Neural cell (in vitro differentiated cells): Measurements from ENCODE around the gene TPBGL. TPM values are rescaled to one million over a fixed set of nuclear protein-coding genes. Genes with fewer than 3 reads are reported as not detected.

Source experiments
- H2AFZ ChIP-seq: fragments of 200-600, 300-800 bp; sonication (generic), shearing (Covaris generic); 2 replicates; pipeline ENCODE4 v1.6.0; 2014; ENCODE audit warnings: low read depth, mild to moderate bottlenecking, antibody characterized with exemption, low read length, moderate library complexity
- H3F3A ChIP-seq: fragments of 200-600 bp; shearing (Covaris generic); 2 replicates; pipeline ENCODE4 v1.6.1; 2016; ENCODE audit warnings: mild to moderate bottlenecking, moderate library complexity, mixed read lengths, antibody characterized with exemption, low read length; ENCODE audit not compliant: insufficient read depth, poor library complexity, severe bottlenecking
- H3K27ac ChIP-seq: fragments of 200-600, 300-800 bp; sonication (generic), shearing (Covaris generic); 2 replicates; pipeline ENCODE4 v1.5.1; 2014; ENCODE audit warnings: mild to moderate bottlenecking, low read length, moderate library complexity
- H3K27me3 ChIP-seq: fragments of 300-800, 200-600 bp; sonication (generic), shearing (Covaris generic); 2 replicates; pipeline ENCODE4 v1.6.0; 2014; ENCODE audit warnings: mild to moderate bottlenecking, low read depth, low read length, moderate library complexity; ENCODE audit not compliant: insufficient read depth
- H3K36me3 ChIP-seq: fragments of 300-800, 200-600 bp; sonication (generic), shearing (Covaris generic); 2 replicates; pipeline ENCODE4 v1.5.1; 2014; ENCODE audit warnings: mild to moderate bottlenecking, antibody characterized with exemption, low read length, moderate library complexity; ENCODE audit not compliant: insufficient read depth
- H3K4me2 ChIP-seq: fragments of 300-800, 200-600 bp; sonication (generic), shearing (Covaris generic); 2 replicates; pipeline ENCODE4 v1.6.0; 2014; ENCODE audit warnings: mild to moderate bottlenecking, low read length
- H3K4me3 ChIP-seq: fragments of 300-800, 200-600 bp; sonication (generic), shearing (Covaris generic); 2 replicates; pipeline ENCODE4 v1.5.1; 2014; ENCODE audit warnings: mild to moderate bottlenecking, low read length, moderate library complexity
- H3K79me2 ChIP-seq: fragments of 200-600 bp; shearing (Covaris generic); replicated peaks from 2 replicates; pipeline ENCODE4 v1.6.0; 2014; ENCODE audit warnings: mild to moderate bottlenecking, low read length, moderate library complexity; ENCODE audit not compliant: insufficient read depth
- H3K9ac ChIP-seq: fragments of 300-800, 200-600 bp; sonication (generic), shearing (Covaris generic); 2 replicates; pipeline ENCODE4 v1.6.1; 2016; ENCODE audit warnings: mild to moderate bottlenecking, low read length, mixed read lengths
- H3K9me2 ChIP-seq: fragments of 200-600 bp; shearing (Covaris generic); 2 replicates; pipeline ENCODE4 v1.6.1; 2016; ENCODE audit warnings: mild to moderate bottlenecking, low read length, mixed read lengths; ENCODE audit not compliant: insufficient read depth
- H3K9me3 ChIP-seq: fragments of 200-600, 300-800 bp; sonication (generic), shearing (Covaris generic); 2 replicates; pipeline ENCODE4 v1.6.1; 2016; ENCODE audit warnings: mild to moderate bottlenecking, mixed run types, low read length, moderate library complexity, mixed read lengths
- H4K20me1 ChIP-seq: fragments of 200-600 bp; shearing (Covaris generic); 2 replicates; pipeline ENCODE4 v1.6.1; 2016; ENCODE audit warnings: mild to moderate bottlenecking, mixed run types; ENCODE audit not compliant: insufficient read depth
- EP300 ChIP-seq: fragments of 450-650 bp; conservative IDR thresholded peaks from 2 replicates; pipeline ENCODE4 v1.6.1; 2014; ENCODE audit warnings: antibody characterized with exemption, mild to moderate bottlenecking, moderate library complexity; ENCODE audit not compliant: poor library complexity, severe bottlenecking
- EZH2 ChIP-seq: fragments of 200-600, 300-800 bp; shearing (Covaris generic), sonication (generic); IDR thresholded peaks from 2 replicates; pipeline ENCODE4 v1.6.1; 2014; ENCODE audit warnings: antibody characterized with exemption, low read length, borderline replicate concordance, mild to moderate bottlenecking; ENCODE audit not compliant: insufficient read depth, poor library complexity, severe bottlenecking
- MXI1 ChIP-seq: fragments of 450-650 bp; conservative IDR thresholded peaks from 2 replicates; pipeline ENCODE4 v1.6.1; 2014; ENCODE audit warnings: antibody characterized with exemption, mild to moderate bottlenecking; ENCODE audit not compliant: poor library complexity, severe bottlenecking
- POLR2AphosphoS5 ChIP-seq: IDR thresholded peaks from 2 replicates; pipeline ENCODE4 v1.6.1; 2012
- RAD21 ChIP-seq: fragments of 450-650 bp; conservative IDR thresholded peaks from 2 replicates; pipeline ENCODE4 v1.6.1; 2014; ENCODE audit warnings: antibody characterized with exemption, mild to moderate bottlenecking, moderate library complexity
- SMC3 ChIP-seq: fragments of 450-650 bp; conservative IDR thresholded peaks from 2 replicates; pipeline ENCODE4 v1.6.1; 2014; ENCODE audit warnings: antibody characterized with exemption, mild to moderate bottlenecking, moderate library complexity; ENCODE audit not compliant: poor library complexity
- TAF1 ChIP-seq: IDR thresholded peaks from 2 replicates; pipeline ENCODE4 v1.6.1; 2012; ENCODE audit warnings: low read depth
- polyA plus RNA-seq: library from polyadenylated mRNA; depleted of rRNA; stranded (reverse); fragments of >200 nt; gene quantifications from 2 replicates; pipeline ENCODE4 v1.2.3, GENCODE V29; 2014
- TF ChIP-seq, protein P1 (sequence below): IDR thresholded peaks from 2 replicates; pipeline ENCODE4 v1.6.1; 2012; ENCODE audit warnings: borderline replicate concordance
- TF ChIP-seq, protein P2 (sequence below): fragments of 450-650 bp; IDR thresholded peaks from 2 replicates; pipeline ENCODE4 v1.5.1; 2014; ENCODE audit warnings: antibody characterized with exemption, mild to moderate bottlenecking, moderate library complexity; ENCODE audit not compliant: poor library complexity, severe bottlenecking

TPBGL gene
- polyA plus RNA-seq, 1 donor from 2014 or later, result not detected

DNA sequence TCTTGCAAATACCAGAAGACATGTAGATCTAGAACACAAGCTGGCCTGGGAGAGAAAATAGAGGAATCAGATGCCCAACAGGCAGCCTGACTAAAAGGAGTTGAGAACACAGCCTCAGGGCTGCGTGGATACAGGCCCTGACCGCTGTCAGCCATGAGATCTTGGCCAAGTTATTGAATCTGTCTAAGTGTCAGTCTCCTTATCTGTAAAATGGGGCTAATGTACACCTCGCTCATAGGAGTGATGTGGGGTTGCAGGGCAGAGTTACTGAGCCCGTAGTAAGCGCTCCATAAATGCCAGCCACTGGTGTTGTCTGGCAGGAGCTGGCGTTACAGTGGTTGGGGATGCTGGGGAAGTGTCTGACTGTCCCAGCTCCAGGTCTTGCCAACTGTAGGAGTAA, 38.4 kb upstream of the TPBGL start:
- Histone ChIP-seq H3K9ac (no peak overlapping the region), H3K36me3 (no peaks in the 10 kb centered on the region), H3F3A (no peaks in the 10 kb centered on the region), H2AFZ (no peak overlapping the region), H3K79me2 (no peaks in the 10 kb centered on the region), H3K9me2 (no peaks in the 10 kb centered on the region), H3K4me2 (no peak overlapping the region), H4K20me1 (no peaks in the 10 kb centered on the region), H3K27ac (no peak overlapping the region), H3K27me3 (no peaks in the 10 kb centered on the region), H3K4me3 (no peak overlapping the region), H3K9me3 (no peaks in the 10 kb centered on the region)
- TF ChIP-seq, protein P1, sequence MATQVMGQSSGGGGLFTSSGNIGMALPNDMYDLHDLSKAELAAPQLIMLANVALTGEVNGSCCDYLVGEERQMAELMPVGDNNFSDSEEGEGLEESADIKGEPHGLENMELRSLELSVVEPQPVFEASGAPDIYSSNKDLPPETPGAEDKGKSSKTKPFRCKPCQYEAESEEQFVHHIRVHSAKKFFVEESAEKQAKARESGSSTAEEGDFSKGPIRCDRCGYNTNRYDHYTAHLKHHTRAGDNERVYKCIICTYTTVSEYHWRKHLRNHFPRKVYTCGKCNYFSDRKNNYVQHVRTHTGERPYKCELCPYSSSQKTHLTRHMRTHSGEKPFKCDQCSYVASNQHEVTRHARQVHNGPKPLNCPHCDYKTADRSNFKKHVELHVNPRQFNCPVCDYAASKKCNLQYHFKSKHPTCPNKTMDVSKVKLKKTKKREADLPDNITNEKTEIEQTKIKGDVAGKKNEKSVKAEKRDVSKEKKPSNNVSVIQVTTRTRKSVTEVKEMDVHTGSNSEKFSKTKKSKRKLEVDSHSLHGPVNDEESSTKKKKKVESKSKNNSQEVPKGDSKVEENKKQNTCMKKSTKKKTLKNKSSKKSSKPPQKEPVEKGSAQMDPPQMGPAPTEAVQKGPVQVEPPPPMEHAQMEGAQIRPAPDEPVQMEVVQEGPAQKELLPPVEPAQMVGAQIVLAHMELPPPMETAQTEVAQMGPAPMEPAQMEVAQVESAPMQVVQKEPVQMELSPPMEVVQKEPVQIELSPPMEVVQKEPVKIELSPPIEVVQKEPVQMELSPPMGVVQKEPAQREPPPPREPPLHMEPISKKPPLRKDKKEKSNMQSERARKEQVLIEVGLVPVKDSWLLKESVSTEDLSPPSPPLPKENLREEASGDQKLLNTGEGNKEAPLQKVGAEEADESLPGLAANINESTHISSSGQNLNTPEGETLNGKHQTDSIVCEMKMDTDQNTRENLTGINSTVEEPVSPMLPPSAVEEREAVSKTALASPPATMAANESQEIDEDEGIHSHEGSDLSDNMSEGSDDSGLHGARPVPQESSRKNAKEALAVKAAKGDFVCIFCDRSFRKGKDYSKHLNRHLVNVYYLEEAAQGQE, result no peak
- TF ChIP-seq TAF1 (no peak), RAD21 (no peak), POLR2AphosphoS5 (no peak), SMC3 (no peak), EP300 (no peak), MXI1 (no peak), EZH2 (no peak)
- TF ChIP-seq, protein P2, sequence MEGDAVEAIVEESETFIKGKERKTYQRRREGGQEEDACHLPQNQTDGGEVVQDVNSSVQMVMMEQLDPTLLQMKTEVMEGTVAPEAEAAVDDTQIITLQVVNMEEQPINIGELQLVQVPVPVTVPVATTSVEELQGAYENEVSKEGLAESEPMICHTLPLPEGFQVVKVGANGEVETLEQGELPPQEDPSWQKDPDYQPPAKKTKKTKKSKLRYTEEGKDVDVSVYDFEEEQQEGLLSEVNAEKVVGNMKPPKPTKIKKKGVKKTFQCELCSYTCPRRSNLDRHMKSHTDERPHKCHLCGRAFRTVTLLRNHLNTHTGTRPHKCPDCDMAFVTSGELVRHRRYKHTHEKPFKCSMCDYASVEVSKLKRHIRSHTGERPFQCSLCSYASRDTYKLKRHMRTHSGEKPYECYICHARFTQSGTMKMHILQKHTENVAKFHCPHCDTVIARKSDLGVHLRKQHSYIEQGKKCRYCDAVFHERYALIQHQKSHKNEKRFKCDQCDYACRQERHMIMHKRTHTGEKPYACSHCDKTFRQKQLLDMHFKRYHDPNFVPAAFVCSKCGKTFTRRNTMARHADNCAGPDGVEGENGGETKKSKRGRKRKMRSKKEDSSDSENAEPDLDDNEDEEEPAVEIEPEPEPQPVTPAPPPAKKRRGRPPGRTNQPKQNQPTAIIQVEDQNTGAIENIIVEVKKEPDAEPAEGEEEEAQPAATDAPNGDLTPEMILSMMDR, result no peak

DNA sequence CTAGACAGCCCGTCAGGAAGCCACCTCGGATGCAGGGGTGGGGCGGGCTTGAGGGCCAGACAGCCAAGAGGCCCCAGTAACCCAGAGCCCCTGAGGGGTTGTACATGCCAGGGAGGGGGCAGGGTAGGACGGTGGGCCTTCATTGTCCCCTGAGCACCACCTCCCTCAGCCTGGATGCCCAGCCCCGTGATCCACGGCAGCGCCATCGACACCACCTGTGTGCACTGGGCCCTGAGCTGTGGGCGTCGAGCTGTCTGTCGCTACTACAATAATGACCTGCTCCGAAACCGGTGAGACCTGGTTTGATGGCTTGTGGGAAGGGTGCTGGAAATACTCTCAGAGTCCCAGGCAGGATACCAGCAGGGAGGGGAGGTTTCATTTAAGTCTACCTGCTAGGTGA, 37.4 kb upstream of the TPBGL start:
- Histone ChIP-seq H3K9me3 (no peaks in the 10 kb centered on the region), H3K9me2 (no peaks in the 10 kb centered on the region), H3K36me3 (no peaks in the 10 kb centered on the region), H3F3A (no peaks in the 10 kb centered on the region), H3K9ac (no peak overlapping the region), H2AFZ (no peak overlapping the region), H3K79me2 (no peaks in the 10 kb centered on the region), H4K20me1 (no peaks in the 10 kb centered on the region), H3K27me3 (no peaks in the 10 kb centered on the region), H3K27ac (no peak overlapping the region), H3K4me3 (no peak overlapping the region), H3K4me2 (no peak overlapping the region)
- TF ChIP-seq TAF1, result no peak
- TF ChIP-seq, protein P1, result no peak
- TF ChIP-seq EP300, result no peak
- no peak for TF ChIP-seq RAD21
- no peak for TF ChIP-seq SMC3
